Stimulated activated CD4-positive, alpha-beta T cell treated with anti-CD3 and anti-CD28 coated beads, Interleukin-2, amount 100 ng/mL, for 48 hours (primary cell): Measurements from ENCODE around the gene CNTNAP2.
"Not testable (repeated sequence)": the region's sequence is repeated elsewhere in the genome, so short reads cannot be mapped to it uniquely, and the experiment has no call there.

Experiments used
- DNase-seq, 2 donors: peaks; one replicate each; pipeline ENCODE4 v3.0.0-alpha.2; 2020

CNTNAP2 gene

DNA sequence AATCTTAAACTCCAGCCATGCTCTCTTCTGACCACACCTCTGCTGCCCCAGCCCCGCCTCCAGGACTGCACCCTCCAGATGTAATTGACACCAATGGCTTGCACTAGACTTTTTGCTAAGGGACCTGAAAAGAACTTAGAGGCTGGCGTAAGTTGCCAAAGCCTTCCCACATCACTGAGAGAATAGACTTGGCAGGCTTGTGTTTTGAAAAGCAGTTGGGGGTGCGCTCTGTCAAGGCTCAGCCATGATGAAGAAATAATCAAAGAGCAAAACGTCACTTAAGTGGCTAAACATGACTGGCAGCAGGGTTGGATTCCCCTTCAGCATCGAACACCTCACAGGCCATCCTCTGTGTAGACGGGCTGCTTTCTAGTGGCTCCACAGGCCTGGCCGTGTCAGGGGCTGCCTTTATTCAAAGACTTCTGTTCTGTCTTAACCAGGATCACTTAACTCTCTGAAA, 2278.8 kb downstream of the CNTNAP2 start:
- DNase-seq, result no peak

DNA sequence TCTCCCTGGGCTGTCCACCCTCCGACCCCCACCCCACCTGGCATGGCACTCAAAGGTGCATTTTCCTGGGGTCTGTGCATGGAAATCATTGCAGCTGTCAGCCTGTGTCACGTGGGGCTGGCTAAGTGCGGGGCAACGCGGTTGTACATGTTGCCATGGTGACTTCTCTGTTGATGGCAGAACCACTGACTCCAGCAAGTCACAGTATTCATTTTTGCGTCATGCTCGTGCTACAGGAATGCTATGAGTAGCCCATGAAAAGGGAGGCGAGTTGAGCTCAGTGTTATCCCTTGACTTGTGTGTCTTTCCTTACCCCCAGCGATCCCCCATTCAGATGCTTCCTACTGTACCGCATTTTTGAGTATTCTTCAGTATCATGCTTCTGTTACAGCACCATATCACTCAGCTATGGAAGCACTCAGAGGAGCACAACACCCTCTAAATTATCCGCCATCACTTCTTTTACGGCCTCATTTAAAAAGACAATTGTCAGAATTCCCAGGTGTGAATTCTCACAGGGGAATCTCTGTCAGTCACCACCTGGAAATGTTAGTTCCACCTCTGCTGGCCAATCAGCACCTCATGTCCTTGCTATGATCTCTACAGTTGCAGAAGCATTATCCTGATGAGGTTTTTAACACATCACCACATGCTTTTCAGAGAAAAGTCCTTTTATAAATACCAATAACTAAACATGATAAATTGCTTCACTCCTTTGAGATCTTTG, 2279.6 kb downstream of the CNTNAP2 start:
- no peak for DNase-seq

DNA sequence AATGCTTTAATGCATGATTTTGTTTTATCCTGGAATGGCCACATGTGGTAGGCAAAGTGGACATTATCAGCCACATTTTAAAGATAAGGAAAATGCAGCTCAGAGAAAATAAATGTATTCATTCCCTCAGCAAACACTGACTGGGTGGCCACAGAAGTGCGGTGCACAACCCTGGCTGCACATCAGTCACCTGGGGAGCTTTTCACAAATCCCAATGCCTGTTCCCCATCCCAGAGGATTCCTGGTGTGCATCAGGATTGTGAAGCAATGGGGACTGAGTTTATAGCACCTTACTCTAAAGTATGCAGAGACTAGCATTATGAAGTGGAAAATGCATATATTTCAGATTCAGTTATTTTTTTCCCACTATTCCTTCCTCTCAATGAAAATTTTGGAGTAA, 2280.5 kb downstream of the CNTNAP2 start:
- no peak for DNase-seq

DNA sequence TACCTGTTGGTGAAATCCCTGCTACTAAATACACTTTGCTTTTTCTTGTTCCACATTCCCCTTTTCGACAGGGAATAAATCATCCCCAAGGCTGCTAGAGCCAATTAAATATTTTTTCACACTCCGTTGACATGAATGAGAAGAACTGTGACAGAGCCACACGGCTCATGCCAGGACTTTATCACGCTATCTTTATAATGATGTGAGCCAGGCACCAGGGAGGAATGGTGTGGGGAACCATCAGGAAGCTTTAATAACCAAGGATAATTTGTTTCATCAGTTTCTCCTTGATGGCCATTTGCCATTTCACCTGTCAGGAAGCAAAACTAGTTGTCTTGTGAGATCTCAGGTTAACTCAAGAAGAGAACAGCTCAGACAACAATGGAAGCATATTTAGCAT, 2280.9 kb downstream of the CNTNAP2 start:
- no peak for DNase-seq

DNA sequence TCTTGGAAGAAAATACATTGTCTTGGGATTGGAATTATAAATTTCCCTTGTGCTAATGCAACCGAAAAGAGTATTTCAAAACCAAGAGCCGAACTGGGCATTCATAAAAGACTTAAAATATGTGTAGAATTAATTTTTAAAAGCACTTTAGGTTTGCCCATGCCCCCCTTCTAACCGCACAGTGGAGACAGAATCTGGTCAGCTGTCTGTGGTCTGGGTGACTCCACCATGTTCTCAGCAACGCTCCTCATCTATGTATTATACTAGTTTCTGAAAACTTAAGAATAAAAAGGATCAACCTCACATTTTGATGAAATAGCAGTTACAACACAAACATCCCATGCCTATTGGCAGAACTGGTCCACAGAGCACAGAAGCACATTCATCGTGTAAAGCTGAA, 2281.4 kb downstream of the CNTNAP2 start:
- no peak for DNase-seq

DNA sequence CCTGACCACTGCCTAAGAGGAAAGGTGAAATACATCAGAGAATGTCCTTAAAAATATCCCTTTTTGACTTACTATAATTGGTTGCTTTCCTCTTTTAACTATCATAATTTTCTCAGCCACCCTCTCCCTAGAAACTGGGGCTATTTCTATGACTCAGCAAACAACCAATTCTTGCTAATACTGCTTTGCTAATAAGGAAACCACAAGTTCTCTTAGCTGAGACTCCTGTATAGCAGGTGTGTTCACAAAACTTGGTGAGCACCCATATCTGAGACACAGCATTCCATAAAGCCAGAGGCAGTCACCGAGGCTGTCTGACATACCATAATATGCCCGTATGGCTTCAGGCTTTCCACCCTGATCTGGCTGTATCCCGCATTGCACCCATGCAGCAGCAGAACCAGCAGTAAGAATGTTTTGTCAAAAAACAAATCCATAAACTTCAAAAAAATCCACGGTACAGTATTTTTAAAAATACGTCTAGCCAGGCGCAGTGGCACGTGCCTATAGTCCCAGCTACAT, 2282.3 kb downstream of the CNTNAP2 start:
- DNase-seq, result no peak

DNA sequence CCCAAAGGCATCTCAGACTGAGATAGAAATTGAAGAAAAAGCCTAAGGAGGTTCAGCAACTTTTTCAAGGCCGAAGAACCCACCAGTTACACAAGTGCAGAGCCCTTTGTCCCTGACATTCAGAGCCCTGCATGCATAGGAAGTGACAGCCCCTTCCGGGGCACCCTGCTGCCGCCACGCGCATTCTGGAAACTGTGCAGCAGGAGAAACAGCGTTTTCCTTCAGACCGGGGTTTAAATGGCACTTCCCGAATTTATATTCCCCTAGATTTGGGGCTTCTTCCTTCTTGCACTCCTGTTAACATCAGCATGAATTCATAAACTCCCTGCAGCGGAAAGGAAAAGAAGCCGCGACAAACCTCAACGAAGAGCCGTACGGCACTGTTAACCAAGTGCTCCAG, 2283.5 kb downstream of the CNTNAP2 start:
- DNase-seq, result no peak

DNA sequence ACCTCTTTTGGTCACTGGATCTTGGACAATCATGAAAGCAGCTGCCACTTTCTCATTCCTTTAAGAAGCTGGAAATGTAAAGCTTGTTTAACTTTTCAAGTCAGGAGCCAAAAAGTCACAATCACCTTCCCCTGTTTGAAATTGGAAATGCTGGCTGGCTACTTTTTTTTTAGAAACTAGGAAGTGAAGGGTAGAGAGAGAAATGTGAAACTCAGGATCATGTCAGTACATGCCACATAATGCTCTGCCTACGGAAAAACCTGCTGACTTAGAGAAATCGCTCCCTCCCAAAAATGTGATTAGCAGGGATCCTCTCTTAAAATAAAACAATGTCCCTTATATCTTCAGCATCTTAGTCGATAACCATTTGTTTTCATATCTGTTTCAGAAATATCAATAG, 2285.6 kb downstream of the CNTNAP2 start:
- no peak for DNase-seq

DNA sequence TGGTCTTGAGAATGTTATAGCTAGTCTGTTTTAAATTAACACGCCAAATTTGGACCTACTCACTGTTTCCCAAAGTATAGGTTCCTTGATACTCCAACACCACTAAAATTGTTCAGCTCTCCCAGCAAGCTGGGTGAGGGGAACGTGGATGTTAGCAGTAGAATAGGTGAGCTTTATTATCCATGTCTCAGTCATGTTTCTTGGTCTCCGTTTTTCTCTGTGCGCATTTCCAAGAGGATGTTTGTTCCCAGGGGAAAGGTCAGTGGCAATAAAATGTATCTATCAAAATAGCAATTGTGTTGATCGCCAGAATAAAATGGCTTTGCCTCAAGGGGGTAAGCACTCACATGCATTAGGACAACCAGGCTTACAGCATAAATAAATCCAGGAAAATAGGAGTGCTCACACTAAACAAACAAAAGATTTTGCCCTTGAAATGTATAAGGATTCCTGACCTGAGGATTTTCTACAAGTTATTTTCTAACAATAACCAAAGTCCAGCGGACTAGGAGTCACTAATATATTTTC, 2286.9 kb downstream of the CNTNAP2 start:
- DNase-seq, result no peak

DNA sequence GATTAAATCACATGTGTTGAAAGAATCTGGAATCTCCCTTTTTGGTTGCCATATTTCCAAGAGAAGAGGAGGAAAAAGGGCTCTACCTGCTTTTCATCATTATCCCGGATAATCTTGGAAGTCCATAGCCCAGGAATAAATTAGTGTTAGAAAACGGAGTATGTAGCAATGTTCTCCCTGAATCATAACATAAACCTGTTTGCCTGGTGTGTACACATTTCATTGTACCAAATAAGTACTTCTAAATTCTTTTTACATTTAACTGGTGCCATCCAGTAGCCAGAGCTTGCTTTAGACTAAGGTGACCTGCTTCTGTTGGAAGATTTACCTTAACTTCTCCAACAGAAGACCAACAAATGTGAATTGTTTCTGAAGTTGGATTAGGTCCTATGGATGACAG, 2291.7 kb downstream of the CNTNAP2 start:
- no peak for DNase-seq

DNA sequence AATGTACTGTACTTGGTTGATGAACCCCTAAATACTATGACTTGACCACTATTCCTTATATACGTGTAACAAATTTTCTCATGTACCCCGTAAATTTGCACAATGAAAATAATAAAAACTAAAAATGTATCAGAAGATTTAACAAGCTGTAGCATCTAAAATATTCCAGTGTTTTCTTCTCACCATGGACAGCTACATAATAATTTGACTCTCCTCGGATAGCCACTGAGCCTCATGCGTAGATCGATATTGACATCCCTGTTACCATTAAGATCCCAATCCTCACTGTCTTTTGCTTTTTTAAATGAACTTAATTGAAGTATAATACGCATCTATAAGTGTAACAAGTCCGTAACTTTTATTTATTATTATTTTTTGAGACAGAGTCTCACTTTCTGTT, 2294.3 kb downstream of the CNTNAP2 start:
- DNase-seq, result no peak

DNA sequence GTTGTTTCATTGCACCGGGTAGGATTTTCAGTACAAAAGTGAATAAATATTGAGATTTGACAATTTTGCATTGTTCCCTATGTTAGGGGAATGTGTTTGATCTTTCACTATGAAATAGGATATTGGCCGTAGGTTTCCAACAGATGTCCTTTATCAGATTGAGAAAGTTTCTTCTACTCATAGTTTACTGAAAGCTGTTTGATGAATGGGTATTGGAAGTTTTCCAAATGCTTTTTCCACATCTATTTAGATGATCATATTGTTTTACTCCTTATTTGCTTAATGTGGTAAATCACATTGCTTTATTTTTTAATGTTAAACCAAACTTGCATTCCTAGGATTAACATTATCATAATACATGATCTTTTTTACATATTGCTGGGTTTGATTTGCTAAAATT, 2296.1 kb downstream of the CNTNAP2 start:
- DNase-seq, result no peak

DNA sequence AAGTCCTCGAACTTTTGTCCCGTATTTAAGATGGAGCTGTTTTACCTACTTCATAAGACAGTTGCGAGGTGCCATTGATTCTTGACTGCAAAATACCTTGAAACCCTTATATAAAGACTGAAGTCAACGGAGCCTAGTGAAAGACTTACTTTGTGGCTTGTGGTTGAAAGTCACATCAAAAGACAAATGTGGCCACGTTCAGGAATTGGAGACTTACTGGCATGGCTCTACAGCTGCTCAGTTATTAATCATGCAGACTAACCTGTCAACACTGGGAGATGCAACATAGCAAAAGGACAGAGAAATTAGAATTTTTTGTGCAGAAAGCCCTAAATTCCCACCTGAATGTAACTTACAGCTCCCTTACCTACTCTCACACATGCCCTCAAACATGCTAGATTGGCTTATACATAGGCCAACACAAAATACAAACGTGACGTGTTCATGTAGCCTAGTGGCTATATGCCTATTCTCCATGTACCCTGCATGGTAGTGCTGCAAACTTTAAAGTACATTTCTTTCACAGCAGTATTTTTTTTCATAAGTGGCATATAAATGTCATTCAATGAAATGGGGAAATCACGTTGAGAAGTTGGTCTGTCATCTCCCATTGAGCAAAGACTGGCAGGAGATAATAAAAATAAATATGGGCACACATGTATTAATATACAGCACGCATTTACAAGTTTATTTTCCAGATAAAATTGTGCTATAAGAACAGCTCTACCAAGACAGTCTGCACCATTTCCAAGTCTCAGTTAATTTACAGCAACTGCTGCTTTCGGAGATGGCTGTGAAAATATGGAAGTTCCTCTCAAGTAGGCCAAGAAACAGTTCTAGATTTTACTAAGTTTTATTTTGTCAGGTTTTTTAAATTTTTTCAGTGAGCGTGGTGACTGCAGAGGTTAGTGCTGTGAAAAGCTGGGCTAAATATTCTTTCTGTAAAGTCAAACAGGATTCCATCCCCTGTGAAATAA, 2303.5 kb downstream of the CNTNAP2 start:
- DNase-seq, result no peak

DNA sequence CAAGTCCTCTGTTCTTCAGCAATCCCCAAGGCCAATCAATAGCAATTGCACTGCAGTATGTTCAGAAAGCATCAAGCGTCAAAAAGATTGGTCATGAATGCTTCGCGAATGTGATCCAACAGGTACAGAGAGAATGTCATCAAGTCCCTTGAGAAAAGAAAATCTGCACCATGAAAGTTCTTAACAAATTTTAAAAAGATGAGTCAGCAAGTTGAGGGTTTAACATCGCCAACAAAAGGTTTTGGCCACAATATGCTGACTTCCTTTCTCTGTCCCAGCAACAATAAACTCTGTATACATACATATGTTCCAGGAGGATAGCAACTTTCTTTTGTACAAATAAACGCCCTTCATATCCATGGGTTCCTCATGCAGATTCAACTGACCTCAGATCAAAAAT, 2305.4 kb downstream of the CNTNAP2 start:
- DNase-seq, result no peak

DNA sequence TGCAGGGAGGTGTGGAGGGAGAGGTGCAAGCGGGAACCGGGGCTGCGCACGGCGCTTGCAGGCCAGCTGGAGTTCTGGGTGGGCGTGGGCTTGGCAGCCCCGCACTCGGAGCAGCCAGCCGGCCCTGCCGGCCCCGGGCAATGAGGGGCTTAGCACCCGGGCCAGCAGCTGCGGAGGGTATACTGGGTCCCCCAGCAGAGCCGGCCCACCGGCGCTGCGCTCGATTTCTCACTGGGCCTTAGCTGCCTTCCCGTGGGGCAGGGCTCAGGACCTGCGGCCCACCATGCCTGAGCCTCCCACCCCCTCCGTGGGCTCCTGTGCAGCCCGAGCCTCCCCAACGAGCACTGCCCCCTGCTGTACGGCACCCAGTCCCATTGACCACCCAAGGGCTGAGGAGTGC, 2309.8 kb downstream of the CNTNAP2 start:
- DNase-seq, result not testable (repeated sequence)

DNA sequence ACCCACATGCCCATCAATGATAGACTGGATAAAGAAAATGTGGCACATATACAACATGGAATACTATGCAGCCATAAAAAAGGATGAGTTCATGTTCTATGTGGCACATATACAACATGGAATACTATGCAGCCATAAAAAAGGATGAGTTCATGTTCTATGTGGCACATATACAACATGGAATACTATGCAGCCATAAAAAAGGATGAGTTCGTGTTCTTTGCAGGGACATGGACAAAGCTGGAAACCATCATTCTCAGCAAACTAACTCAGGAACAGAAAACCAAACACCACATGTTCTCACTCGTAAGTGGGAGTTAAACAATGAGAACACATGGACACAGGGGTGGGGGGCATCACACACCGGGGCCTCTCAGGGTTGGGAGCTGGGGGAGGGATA, 2314.1 kb downstream of the CNTNAP2 start:
- not testable (repeated sequence) for DNase-seq

DNA sequence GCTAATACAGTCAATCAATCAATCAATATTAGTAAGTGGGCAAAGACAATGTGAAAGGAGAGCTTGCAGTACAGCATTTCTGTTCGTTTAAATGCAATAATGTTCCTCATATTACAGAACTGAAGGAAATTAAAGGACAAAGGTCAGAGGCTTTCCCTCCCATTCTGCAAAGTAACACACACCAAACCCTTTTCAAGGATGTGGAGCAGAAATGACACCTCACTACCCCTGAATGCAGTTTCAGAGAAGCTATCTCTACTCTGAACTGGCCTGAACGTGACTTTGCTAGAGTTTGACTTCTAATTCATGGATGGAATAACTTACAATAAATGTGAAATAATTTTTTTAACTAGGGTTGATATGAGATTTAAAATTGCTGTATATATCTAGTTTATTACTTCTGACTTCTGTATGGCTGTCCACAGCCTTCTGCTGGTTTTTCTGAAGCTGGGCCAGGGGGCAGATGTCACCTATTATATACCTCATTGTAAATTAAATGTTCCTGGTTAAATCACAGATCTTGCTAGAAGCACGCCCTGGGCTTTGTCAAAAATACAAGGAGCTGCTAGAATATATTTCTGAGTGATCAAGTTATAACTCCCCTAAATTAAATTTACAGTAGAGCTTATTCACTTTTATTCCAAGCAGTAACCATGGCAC, 2317.1 kb downstream of the CNTNAP2 start:
- DNase-seq, result no peak

DNA sequence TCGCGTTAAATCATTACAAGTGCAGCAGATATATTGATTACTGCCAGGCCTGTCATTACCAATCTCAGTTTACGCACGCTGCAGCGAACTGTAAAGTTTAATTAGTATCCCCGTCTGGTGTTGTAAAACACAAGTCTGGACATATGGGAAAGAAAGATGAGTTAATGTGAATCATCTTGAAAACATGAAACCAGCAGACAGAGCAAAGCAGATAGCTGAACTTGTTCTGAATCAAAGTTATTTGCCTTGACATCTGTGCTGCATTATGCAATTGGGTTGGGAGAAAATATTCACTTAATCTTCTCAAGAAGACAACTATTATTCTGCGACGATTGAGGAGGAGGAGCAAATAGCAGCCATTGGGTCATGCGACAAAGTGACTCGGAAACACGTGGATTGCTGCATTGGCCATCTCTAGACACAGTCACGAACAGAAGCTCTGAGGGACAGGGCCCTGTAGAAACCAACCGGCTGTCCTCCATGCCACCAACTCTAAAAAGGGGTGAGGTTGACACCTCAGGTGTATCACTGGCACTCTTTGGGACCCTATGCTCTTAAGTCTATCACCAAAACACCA, 2317.7 kb downstream of the CNTNAP2 start:
- DNase-seq, result no peak

DNA sequence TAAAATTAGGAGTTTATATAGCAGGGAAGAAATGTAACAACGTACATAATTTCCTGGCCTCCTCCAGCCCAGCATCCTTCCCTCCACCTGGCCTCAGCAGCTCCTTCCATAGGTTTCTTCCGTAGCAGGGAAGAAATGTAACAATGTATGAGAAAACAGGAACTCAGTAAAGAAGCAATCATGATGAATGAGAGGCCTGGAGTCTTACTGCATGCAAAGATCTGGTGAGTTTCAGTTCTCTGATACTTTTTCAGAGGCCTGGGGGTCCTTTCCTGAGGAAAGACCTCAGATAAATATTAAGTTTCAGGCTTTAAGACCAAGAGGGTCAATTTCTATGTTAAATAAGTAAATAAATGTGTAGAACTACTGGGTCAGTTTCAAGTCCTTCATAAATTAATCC, 2318.3 kb downstream of the CNTNAP2 start:
- no peak for DNase-seq

DNA sequence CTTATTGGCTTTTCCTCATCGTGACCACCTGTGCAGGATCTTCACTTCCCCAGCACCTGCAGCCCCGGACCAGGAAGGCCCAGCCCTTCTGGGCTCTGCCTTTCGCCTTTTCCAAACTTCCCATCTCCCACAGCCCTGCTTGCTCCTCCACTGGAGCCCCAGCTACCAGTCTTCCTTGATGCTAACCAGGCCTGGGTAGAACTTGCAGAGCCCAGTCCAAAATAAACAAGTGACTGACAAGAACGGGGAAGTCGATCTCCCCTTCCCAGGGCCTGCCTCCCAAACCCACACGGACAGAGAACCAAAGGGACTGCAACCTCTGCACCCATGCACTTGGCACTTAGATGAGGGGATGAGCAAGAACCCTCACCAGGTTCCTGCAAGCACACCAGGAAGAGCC, 2319.1 kb downstream of the CNTNAP2 start:
- no peak for DNase-seq

DNA sequence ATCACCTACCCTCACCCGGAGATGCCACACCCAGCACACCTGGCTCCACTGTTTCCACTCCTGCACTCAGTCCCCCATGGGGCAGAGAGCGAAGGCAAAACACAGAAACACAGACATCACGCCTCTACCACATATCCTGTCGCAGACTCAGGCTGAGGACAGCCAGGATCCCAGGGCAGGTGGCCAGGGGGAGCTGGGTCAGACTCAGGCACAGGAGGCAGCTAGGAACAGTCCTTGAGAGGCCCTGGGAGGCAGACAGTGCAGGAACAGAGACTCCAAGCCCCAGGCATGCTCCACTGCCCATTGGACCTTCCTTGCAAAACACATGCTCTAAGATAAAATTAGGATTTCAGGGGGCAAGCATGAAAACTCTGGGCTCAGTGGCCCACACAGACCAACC, 2319.5 kb downstream of the CNTNAP2 start:
- no peak for DNase-seq

DNA sequence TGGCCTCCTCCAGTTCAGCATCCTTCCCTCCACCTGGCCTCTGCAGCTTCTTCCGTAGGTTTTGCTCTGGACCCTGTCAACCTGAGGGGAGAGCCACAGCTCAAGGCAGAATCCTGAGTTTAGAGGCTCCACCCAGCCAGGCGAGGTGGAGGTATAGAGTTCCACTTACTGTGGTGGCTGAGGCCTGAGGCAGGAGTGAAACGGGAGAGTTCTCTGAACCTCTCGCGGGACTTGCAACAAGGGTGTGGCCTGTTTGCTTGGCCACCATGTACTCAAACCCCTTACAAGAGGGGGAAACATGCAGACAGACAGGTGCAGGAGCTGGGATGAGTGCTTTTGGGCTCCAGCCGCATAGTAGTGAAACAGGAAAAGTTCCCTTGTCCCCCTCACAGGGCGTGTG, 2320.0 kb downstream of the CNTNAP2 start:
- no peak for DNase-seq

DNA sequence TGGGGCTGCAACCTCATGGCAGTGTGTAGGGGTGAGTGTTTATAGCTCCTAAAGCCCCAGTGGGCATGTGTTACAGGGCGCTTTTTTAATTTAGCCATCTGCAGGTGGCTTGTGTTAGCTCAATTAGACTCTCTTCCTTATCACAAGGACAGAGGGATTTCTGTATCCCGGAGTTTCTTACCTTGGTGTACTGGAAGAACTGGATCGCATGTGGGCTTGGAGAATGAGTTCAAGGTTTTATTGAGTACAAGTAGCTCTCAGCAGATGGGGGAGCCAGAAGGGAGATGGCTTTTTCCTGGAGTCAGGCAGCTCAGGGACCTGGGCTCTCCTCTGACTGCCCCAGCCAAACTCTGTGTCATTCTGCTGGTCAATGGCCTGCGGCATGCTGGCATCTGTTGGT, 2320.4 kb downstream of the CNTNAP2 start:
- no peak for DNase-seq
